CD4-positive, alpha-beta memory T cell (primary cell): Measurements from ENCODE around the gene CLUH. TPM values are rescaled to one million over a fixed set of nuclear protein-coding genes. Genes with fewer than 3 reads are reported as not detected.

ENCODE experiments used
- CTCF ChIA-PET: fragments of 350-600 bp; sonication (Branson Sonifier 250); formaldehyde crosslinking; loops from one replicate; lab custom pipeline; 2021; ENCODE audit warnings: inconsistent platforms; ENCODE audit not compliant: partially characterized antibody; lab: Charles Lee
- POLR2A ChIA-PET: fragments of 350-600 bp; sonication (Branson Sonifier 250); formaldehyde crosslinking; loops from one replicate; lab custom pipeline; 2021; ENCODE audit not compliant: partially characterized antibody; lab: Charles Lee
- DNase-seq, 5 donors: peaks; one replicate each; pipeline versions ENCODE4 v3.0.0 to v3.0.0-alpha.2; 2020 to 2022; ENCODE audit warnings: mixed read lengths in 1 of 5
- H3K27ac ChIP-seq: one replicate; pipeline ENCODE4 v1.7.0; 2013; ENCODE audit warnings: low read depth, low read length
- H3K27me3 ChIP-seq: 2 replicates; pipeline ENCODE4 v1.7.0; 2013; ENCODE audit warnings: mild to moderate bottlenecking, low read length, moderate library complexity; ENCODE audit not compliant: insufficient read depth
- H3K36me3 ChIP-seq: 2 replicates; pipeline ENCODE4 v1.7.0; 2013; ENCODE audit warnings: mild to moderate bottlenecking, low read length, moderate library complexity; ENCODE audit not compliant: insufficient read depth
- H3K4me1 ChIP-seq: 2 replicates; pipeline ENCODE4 v1.7.0; 2013; ENCODE audit warnings: mild to moderate bottlenecking, low read length, moderate library complexity; ENCODE audit not compliant: insufficient read depth
- H3K4me3 ChIP-seq, 2 donors: one replicate each; pipeline ENCODE4 v1.7.0; 2013; ENCODE audit warnings: low read length in 2 of 2, mild to moderate bottlenecking in 1 of 2
- H3K9me3 ChIP-seq, 2 donors: one replicate each; pipeline ENCODE4 v1.7.0; 2013; ENCODE audit warnings: low read length in 2 of 2, control low read depth in 1 of 2; ENCODE audit not compliant: control insufficient read depth in 1 of 2
- H3K27ac Mint-ChIP-seq, 7 donors: one replicate each; pipeline ENCODE4 v1.8.0; 2020 to 2021; ENCODE audit warnings: mixed read lengths in 7 of 7, mild to moderate bottlenecking in 6 of 7, inconsistent platforms in 3 of 7, moderate library complexity in 3 of 7
- H3K27me3 Mint-ChIP-seq, 2 donors: one replicate each; pipeline ENCODE4 v1.8.0; 2020 to 2021; ENCODE audit warnings: mixed read lengths in 2 of 2
- H3K36me3 Mint-ChIP-seq, 2 donors: one replicate each; pipeline ENCODE4 v1.8.0; 2020 to 2021; ENCODE audit warnings: mixed read lengths in 2 of 2, inconsistent platforms in 1 of 2, mild to moderate bottlenecking in 1 of 2
- H3K4me1 Mint-ChIP-seq, 4 donors: one replicate each; pipeline ENCODE4 v1.8.0; 2020 to 2021; ENCODE audit warnings: mixed read lengths in 4 of 4, mild to moderate bottlenecking in 1 of 4
- H3K4me3 Mint-ChIP-seq, 8 donors: one replicate each; pipeline ENCODE4 v1.8.0; 2020 to 2021; ENCODE audit warnings: mixed read lengths in 8 of 8, mild to moderate bottlenecking in 7 of 8, moderate library complexity in 6 of 8, inconsistent platforms in 3 of 8
- H3K9me3 Mint-ChIP-seq, 8 donors: one replicate each; pipeline ENCODE4 v1.8.0; 2020 to 2021; ENCODE audit warnings: mixed read lengths in 8 of 8, mild to moderate bottlenecking in 5 of 8, inconsistent platforms in 3 of 8, moderate library complexity in 1 of 8
- intact Hi-C: fragments of 100-400 bp; cut with micrococcal nuclease; formaldehyde crosslinking; loops from one replicate; pipeline ENCODE4 v1.15.1; 2023
- polyA plus RNA-seq, 2 donors: library from polyadenylated mRNA; unstranded; fragments of 300-500 nt; fragmentation: Illumina TruSeq; gene quantifications; one replicate each; pipeline ENCODE4 v1.2.3, GENCODE V29; 2021
- total RNA-seq, 2 experiments: library from RNA; stranded (reverse); gene quantifications; one replicate each; pipeline ENCODE4 v1.2.3, GENCODE V29; 2021

CLUH gene, protein sequence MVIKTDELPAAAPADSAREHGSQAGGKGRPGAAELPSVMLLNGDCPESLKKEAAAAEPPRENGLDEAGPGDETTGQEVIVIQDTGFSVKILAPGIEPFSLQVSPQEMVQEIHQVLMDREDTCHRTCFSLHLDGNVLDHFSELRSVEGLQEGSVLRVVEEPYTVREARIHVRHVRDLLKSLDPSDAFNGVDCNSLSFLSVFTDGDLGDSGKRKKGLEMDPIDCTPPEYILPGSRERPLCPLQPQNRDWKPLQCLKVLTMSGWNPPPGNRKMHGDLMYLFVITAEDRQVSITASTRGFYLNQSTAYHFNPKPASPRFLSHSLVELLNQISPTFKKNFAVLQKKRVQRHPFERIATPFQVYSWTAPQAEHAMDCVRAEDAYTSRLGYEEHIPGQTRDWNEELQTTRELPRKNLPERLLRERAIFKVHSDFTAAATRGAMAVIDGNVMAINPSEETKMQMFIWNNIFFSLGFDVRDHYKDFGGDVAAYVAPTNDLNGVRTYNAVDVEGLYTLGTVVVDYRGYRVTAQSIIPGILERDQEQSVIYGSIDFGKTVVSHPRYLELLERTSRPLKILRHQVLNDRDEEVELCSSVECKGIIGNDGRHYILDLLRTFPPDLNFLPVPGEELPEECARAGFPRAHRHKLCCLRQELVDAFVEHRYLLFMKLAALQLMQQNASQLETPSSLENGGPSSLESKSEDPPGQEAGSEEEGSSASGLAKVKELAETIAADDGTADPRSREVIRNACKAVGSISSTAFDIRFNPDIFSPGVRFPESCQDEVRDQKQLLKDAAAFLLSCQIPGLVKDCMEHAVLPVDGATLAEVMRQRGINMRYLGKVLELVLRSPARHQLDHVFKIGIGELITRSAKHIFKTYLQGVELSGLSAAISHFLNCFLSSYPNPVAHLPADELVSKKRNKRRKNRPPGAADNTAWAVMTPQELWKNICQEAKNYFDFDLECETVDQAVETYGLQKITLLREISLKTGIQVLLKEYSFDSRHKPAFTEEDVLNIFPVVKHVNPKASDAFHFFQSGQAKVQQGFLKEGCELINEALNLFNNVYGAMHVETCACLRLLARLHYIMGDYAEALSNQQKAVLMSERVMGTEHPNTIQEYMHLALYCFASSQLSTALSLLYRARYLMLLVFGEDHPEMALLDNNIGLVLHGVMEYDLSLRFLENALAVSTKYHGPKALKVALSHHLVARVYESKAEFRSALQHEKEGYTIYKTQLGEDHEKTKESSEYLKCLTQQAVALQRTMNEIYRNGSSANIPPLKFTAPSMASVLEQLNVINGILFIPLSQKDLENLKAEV (N-terminal part only)
- total RNA-seq (10 to 100 TPM; 43.5 to 44.1 TPM), polyA plus RNA-seq (10 to 100 TPM in 1 of 2 donors, 1 to 10 TPM in 1; 5.5 to 14.7 TPM)

GRCh38 chr17:2711608-2712299, at the start of gene CLUH:
CLUH (minus strand) TSS chr17:2711764; CDS start chr17:2711661, 103 bp downstream.
- Histone ChIP-seq H3K27ac (peak within 1 kb of the TSS; percentile 62), H3K4me1 (peaks cover 40% of the 10 kb centered on the region), H3K4me3 (peak within 1 kb of the TSS; percentile 69 to 77), H3K9me3 (no peaks in the 10 kb centered on the region), H3K36me3 (no peaks in the 10 kb centered on the region), H3K27me3 (no peaks in the 10 kb centered on the region)
- DNase-seq: peak; percentile 93 to 97 (median 95)
- Mint-ChIP-seq H3K27me3 (no peaks in the 10 kb centered on the region), H3K4me3 (peak within 1 kb of the TSS; percentile 85 to 92 (median 89)), H3K27ac (peak within 1 kb of the TSS; percentile 77 to 93 (median 91)), H3K36me3 (peaks cover 0 to 4% of the 10 kb centered on the region in 2 donors), H3K4me1 (peaks cover 23 to 42% (median 33%) of the 10 kb centered on the region in 4 donors), H3K9me3 (no peaks in the 10 kb centered on the region)
- CTCF ChIA-PET: interaction anchor here (0.6 kb wide), 1 partner anchor 225 kb away, joined by 4 read pairs; no protein-coding TSS in a partner anchor
- POLR2A ChIA-PET: interaction anchor here (1.0 to 1.1 kb wide), 2 partner anchors 13 to 103 kb away, joined by 3 to 5 read pairs; no protein-coding TSS in a partner anchor
- intact Hi-C loops: loop anchor here (1.0 to 5.0 kb wide), 4 partner anchors 106 to 409 kb away; partner anchors contain the start of genes METTL16, PAFAH1B1, SMG6 and SRR

DNA sequence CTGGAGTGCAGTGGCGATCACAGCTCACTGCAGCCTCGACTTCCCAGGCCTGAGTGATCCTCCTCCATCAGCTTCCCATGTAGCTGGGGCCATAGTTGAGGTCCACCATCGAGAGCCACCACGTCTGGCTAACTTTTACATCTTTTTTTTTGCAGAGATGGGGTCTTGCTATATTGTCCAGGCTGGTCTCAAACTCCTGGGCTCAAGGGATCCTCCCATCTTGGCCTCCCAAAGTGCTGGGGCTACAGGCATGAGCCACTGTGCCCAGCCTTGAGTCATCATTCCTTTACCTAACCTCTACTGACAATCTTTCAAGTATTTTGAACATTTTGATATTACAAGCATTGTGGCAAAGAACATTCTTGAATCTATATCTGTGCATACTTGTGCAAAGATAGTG, 47.3 kb upstream of the CLUH start:
- no peak overlapping the region for H3K4me3 Mint-ChIP-seq
- Histone ChIP-seq H3K27me3 (peaks cover 15% of the 10 kb centered on the region), H3K36me3 (no peaks in the 10 kb centered on the region), H3K4me1 (no peaks in the 10 kb centered on the region), H3K27ac (no peak overlapping the region), H3K4me3 (no peak overlapping the region), H3K9me3 (no peaks in the 10 kb centered on the region)
- no peak for DNase-seq
- H3K27me3 Mint-ChIP-seq: peaks cover 28 to 33% of the 10 kb centered on the region in 2 donors
- H3K4me1 Mint-ChIP-seq: peaks cover 2 to 7% (median 4%) of the 10 kb centered on the region in 4 donors
- intact Hi-C loops: no loop called here
- ChIA-PET POLR2A (no interaction called here), CTCF (interaction anchor here (0.9 kb wide), 1 partner anchor 8 kb away, joined by 3 read pairs; no protein-coding TSS in a partner anchor)
- no peak overlapping the region for H3K27ac Mint-ChIP-seq
- no peaks in the 10 kb centered on the region for H3K36me3 Mint-ChIP-seq
- peaks cover 0 to 3% (median 0%) of the 10 kb centered on the region in 8 donors for H3K9me3 Mint-ChIP-seq

- Histone ChIP-seq H3K27me3 (peaks cover 15% of the 10 kb centered on the region), H3K4me1 (no peaks in the 10 kb centered on the region), H3K4me3 (no peak overlapping the region), H3K36me3 (no peaks in the 10 kb centered on the region), H3K27ac (no peak overlapping the region), H3K9me3 (no peaks in the 10 kb centered on the region)
- ChIA-PET POLR2A (no interaction called here), CTCF (interaction anchor here (0.8 kb wide), 1 partner anchor 81 kb away, joined by 3 read pairs; no protein-coding TSS in a partner anchor)
- H3K27me3 Mint-ChIP-seq: peaks cover 30% of the 10 kb centered on the region in 2 donors
- H3K36me3 Mint-ChIP-seq: no peaks in the 10 kb centered on the region
- no peak overlapping the region for H3K27ac Mint-ChIP-seq
- peak overlapping the region in 6 of 8 donors; percentile 4 to 78 (median 66) for H3K4me3 Mint-ChIP-seq
- no peak for DNase-seq
- intact Hi-C loops: no loop called here
- H3K9me3 Mint-ChIP-seq: peaks cover 0 to 3% (median 0%) of the 10 kb centered on the region in 8 donors
- peaks cover 2 to 7% (median 4%) of the 10 kb centered on the region in 4 donors for H3K4me1 Mint-ChIP-seq
Observed at GRCh38 chr17:2755891-2756724, 44.5 kb upstream of the CLUH start.

DNA sequence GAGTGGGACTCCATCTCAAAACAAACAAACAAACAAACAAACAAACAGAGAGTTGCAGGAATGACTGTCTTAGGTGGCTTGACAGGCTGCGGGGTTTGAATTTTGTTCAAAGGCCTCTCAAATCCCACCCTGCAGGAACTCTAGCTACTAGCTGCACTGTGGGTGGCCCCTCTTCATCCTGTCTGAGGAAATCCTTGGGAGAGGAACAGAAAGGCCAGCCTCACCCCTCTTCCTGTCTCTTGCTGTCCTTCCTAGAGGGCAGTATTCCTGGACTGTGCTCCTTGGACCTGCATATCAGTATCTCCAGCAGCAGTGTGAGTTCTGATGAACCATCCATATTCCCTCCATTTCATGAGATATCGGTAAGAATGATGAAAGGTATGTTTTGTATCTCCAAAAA, 39.9 kb upstream of the CLUH start:
- no peak overlapping the region for H3K27ac Mint-ChIP-seq
- POLR2A ChIA-PET: interaction anchor here (1.6 kb wide), 1 partner anchor 63 kb away, joined by 3 read pairs; no protein-coding TSS in a partner anchor
- H3K4me1 Mint-ChIP-seq: peaks cover under 1 to 7% (median 3%) of the 10 kb centered on the region in 4 donors
- H3K36me3 Mint-ChIP-seq: peaks cover 0 to 6% of the 10 kb centered on the region in 2 donors
- no peak overlapping the region for H3K4me3 Mint-ChIP-seq
- no peaks in the 10 kb centered on the region for H3K36me3 ChIP-seq
- no peak overlapping the region for H3K27ac ChIP-seq
- intact Hi-C loops: no loop called here
- no peaks in the 10 kb centered on the region for H3K9me3 ChIP-seq
- DNase-seq: no peak
- peaks cover 3% of the 10 kb centered on the region for H3K4me1 ChIP-seq
- H3K27me3 Mint-ChIP-seq: peaks cover 30 to 34% of the 10 kb centered on the region in 2 donors
- CTCF ChIA-PET: no interaction called here
- no peak overlapping the region for H3K4me3 ChIP-seq
- peaks cover 0 to 6% (median 0%) of the 10 kb centered on the region in 8 donors for H3K9me3 Mint-ChIP-seq
- peaks cover 10% of the 10 kb centered on the region for H3K27me3 ChIP-seq

GRCh38 chr17:2750721-2751120, 39.2 kb upstream of the CLUH start:
- Histone ChIP-seq H3K9me3 (no peaks in the 10 kb centered on the region), H3K4me3 (no peak overlapping the region), H3K27ac (no peak overlapping the region), H3K27me3 (peaks cover 7% of the 10 kb centered on the region), H3K4me1 (peaks cover 3% of the 10 kb centered on the region), H3K36me3 (no peaks in the 10 kb centered on the region)
- Mint-ChIP-seq H3K36me3 (peaks cover 0 to 6% of the 10 kb centered on the region in 2 donors), H3K27ac (no peak overlapping the region), H3K4me1 (peaks cover 0 to 4% (median under 1%) of the 10 kb centered on the region in 4 donors), H3K27me3 (peaks cover 29 to 38% of the 10 kb centered on the region in 2 donors), H3K4me3 (peak overlapping the region in 1 of 8 donors; percentile 23), H3K9me3 (peaks cover 0 to 6% (median 0%) of the 10 kb centered on the region in 8 donors)
- intact Hi-C loops: no loop called here
- ChIA-PET POLR2A (interaction anchor here (1.6 kb wide), 1 partner anchor 64 kb away, joined by 3 read pairs; no protein-coding TSS in a partner anchor), CTCF (interaction anchor here (1.0 kb wide), 1 partner anchor 26 kb away, joined by 3 read pairs; no protein-coding TSS in a partner anchor)
- DNase-seq: no peak
